ENCODE measurements around the gene DPP7.

DPP7 gene

DNA sequence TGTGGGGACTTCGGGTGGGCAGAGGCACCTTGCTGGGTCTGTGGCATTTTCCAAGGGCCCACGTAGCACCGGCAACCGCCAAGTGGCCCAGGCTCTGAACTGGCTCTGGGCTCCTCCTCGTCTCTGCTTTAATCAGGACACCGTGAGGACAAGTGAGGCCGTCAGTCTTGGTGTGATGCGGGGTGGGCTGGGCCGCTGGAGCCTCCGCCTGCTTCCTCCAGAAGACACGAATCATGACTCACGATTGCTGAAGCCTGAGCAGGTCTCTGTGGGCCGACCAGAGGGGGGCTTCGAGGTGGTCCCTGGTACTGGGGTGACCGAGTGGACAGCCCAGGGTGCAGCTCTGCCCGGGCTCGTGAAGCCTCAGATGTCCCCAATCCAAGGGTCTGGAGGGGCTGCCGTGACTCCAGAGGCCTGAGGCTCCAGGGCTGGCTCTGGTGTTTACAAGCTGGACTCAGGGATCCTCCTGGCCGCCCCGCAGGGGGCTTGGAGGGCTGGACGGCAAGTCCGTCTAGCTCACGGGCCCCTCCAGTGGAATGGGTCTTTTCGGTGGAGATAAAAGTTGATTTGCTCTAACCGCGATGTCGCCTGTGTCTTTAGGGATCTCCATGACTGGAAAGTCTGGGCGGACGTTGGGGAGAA is 5.8 kb downstream of the DPP7 start:
- no peak overlapping the region for H3K4me3 ChIP-seq (ENCODE audit: low read depth, low read length)
- no peak for DNase-seq (ENCODE audit: low read depth)
- TF ChIP-seq, protein P1, sequence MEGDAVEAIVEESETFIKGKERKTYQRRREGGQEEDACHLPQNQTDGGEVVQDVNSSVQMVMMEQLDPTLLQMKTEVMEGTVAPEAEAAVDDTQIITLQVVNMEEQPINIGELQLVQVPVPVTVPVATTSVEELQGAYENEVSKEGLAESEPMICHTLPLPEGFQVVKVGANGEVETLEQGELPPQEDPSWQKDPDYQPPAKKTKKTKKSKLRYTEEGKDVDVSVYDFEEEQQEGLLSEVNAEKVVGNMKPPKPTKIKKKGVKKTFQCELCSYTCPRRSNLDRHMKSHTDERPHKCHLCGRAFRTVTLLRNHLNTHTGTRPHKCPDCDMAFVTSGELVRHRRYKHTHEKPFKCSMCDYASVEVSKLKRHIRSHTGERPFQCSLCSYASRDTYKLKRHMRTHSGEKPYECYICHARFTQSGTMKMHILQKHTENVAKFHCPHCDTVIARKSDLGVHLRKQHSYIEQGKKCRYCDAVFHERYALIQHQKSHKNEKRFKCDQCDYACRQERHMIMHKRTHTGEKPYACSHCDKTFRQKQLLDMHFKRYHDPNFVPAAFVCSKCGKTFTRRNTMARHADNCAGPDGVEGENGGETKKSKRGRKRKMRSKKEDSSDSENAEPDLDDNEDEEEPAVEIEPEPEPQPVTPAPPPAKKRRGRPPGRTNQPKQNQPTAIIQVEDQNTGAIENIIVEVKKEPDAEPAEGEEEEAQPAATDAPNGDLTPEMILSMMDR (IDR thresholded peaks at IDR 0.05; ENCODE audit: control insufficient read depth, extremely low read depth, insufficient read depth), result no peak

DNA sequence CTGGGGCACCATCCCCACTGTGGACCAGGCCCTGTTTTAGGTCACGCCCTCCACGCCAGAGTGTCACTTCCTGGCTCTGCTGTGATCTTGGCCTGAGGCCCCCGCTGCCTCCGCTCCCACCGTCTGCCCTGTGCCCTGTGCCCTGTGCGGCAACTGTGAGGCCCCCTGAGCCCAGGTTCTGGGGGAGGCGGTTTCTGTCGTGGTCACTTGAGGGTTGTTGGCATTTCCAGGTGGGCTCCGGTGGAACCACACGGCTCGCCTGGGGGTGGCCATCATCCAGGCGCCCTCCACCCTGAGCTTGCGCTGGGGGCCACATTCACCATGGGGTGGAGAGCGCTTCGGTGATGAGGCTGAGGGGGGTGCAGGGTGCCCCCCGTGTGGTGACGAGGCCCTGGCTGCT is 6.6 kb downstream of the DPP7 start:
- TF ChIP-seq, protein P1 (IDR thresholded peaks at IDR 0.05; ENCODE audit: control insufficient read depth, extremely low read depth, insufficient read depth), result no peak
- no peak overlapping the region for H3K4me3 ChIP-seq (ENCODE audit: low read depth, low read length)
- no peak for DNase-seq (ENCODE audit: low read depth)

DNA sequence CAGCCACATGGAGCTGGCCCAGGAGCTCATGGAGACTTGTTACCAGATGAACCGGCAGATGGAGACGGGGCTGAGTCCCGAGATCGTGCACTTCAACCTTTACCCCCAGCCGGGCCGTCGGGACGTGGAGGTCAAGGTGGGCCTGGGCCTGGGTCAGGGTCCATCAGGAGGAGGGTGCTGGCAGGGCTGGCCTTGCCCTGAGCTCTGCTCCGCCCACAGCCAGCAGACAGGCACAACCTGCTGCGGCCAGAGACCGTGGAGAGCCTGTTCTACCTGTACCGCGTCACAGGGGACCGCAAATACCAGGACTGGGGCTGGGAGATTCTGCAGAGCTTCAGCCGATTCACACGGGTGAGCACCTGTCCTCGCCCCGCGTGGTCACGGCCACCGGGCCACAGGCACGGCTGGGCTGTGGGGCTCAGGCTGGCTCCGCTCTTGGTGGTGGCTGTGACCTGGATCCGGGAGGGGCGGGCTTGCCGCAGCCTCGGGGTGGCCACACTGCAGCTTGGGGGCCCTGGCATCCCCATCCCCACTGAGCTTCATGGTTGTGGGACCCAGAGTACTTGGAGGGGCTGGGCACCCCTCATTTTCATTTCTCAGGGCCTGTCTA is 7.1 kb downstream of the DPP7 start:
- H3K4me3 ChIP-seq (ENCODE audit: low read depth, low read length), result no peak overlapping the region
- no peak for DNase-seq (ENCODE audit: low read depth)
- TF ChIP-seq, protein P1 (IDR thresholded peaks at IDR 0.05; ENCODE audit: control insufficient read depth, extremely low read depth, insufficient read depth), result no peak

DNA sequence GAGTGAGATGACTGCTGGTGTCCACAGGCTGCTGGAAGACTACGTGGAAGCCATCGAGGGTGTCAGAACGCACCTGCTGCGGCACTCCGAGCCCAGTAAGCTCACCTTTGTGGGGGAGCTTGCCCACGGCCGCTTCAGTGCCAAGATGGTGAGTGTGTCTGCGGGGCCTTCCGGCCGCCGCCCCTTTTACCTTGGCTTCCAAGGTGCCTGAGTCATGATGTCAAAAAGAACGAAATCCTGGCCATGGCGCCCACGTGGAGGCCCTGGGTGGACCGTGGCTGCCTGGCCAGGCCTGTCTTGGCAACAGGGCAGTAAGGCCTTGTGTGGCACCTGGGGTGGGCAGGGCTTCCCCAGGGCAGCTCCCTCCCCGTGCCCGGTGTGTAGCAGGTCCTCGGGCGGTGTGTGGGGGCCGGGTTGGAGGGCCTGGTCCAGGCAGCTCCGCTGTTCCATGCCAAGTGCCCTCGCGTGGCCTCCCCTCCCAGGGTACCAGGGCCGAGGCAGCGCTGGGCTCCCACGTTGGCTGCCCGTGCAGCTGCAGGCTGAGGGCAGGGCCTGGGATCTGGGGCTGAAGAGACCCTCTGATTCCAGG is 7.8 kb downstream of the DPP7 start:
- no peak overlapping the region for H3K4me3 ChIP-seq (ENCODE audit: low read depth, low read length)
- DNase-seq (ENCODE audit: low read depth), result no peak
- TF ChIP-seq, protein P1 (IDR thresholded peaks at IDR 0.05; ENCODE audit: control insufficient read depth, extremely low read depth, insufficient read depth), result no peak

DNA sequence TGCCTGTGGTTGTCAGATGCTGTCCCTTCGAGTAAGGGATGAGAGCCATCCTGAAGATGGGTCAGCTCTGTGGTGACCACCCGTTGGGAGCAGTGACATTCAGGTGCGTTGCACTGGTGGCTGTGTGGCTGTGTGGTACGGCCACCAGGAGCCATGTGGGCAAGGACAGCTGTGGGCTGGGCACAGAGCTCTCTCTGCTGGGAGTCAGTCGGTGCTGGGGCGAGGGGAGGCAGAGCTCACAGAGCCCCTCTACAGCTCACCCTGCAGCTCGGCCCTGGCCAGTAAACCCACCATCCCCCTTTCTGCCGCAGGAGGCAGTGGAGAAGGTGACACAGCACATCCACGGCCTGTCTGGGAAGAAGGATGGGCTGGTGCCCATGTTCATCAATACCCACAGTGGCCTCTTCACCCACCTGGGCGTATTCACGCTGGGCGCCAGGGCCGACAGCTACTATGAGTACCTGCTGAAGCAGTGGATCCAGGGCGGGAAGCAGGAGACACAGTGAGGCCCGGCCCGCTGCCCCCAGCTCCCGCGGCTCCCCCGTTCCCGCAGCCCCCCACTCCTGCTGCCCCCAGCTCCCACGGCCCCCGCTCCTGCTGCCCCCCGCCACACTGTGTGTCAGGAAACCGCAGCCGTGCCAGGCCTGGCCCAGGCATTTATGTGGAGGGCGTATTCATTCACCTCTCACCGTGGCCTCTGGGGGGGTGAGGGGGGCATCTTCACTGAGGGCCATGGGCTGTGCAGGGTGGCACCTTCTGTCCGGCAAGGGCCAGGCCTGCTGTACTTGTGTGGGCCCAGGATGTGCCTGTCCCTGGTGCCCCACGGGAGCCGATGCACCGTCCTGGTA is 8.5 kb downstream of the DPP7 start:
- DNase-seq (ENCODE audit: low read depth), result no peak
- TF ChIP-seq, protein P1 (IDR thresholded peaks at IDR 0.05; ENCODE audit: control insufficient read depth, extremely low read depth, insufficient read depth), result no peak
- H3K4me3 ChIP-seq (ENCODE audit: low read depth, low read length), result no peak overlapping the region

DNA sequence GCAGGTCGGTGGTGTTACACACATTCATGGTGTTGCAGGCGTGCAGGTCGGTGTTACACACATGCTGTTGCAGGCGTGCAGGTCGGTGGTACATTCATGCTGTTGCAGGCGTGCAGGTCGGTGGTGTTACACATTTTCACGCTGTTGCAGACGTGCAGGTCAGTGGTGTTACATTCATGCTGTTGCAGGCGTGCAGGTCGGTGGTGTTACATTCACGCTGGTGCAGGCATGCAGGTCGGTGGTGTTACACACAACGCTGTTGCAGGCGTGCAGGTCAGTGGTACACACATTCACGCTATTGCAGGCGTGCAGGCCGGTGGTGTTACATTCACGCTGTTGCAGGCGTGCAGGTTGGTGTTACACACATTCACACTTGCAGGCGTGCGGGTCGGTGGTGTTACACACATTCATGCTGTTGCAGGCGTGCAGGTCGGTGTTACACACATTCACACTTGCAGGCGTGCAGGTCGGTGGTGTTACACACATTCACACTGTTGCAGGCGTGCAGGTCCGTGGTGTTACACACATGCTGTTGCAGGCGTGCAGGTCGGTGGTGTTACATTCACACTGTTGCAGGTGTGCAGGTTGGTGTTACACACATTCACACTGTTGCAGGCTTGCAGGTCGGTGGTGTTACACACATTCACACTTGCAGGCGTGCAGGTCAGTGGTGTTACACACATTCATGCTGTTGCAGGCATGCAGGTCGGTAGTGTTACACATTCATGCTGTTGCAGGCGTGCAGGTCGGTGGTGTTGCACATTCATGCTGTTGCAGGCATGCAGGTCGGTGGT is 11.1 kb downstream of the DPP7 start:
- no peak for DNase-seq (ENCODE audit: low read depth)
- no peak overlapping the region for H3K4me3 ChIP-seq (ENCODE audit: low read depth, low read length)
- TF ChIP-seq, protein P1 (IDR thresholded peaks at IDR 0.05; ENCODE audit: control insufficient read depth, extremely low read depth, insufficient read depth), result no peak
